IPS-20b (cell line): ENCODE measurements around the gene PPP2R3B.

Experiments
- H3K27ac ChIP-seq: one replicate; pipeline ENCODE4 v1.5.1; 2013; ENCODE audit warnings: low read length
- H3K27me3 ChIP-seq: 2 replicates; pipeline ENCODE4 v1.6.1; 2013; ENCODE audit warnings: mild to moderate bottlenecking, low read length, inconsistent platforms; ENCODE audit not compliant: insufficient read depth
- H3K36me3 ChIP-seq: 2 replicates; pipeline ENCODE4 v1.6.1; 2013; ENCODE audit warnings: low read depth, mild to moderate bottlenecking, inconsistent platforms, low read length, moderate library complexity; ENCODE audit not compliant: insufficient read depth
- H3K4me1 ChIP-seq: 2 replicates; pipeline ENCODE4 v1.6.1; 2013; ENCODE audit warnings: mild to moderate bottlenecking, control low read depth, inconsistent platforms, low read length, moderate library complexity; ENCODE audit not compliant: insufficient read depth
- H3K4me3 ChIP-seq: 2 replicates; pipeline ENCODE4 v1.5.1; 2013; ENCODE audit warnings: mild to moderate bottlenecking, low read length, inconsistent platforms
- H3K9ac ChIP-seq: 2 replicates; pipeline ENCODE4 v1.6.1; 2013; ENCODE audit warnings: low read depth, mild to moderate bottlenecking, inconsistent platforms, low read length, moderate library complexity
- H3K9me3 ChIP-seq: 2 replicates; pipeline ENCODE4 v1.6.1; 2013; ENCODE audit warnings: mild to moderate bottlenecking, low read depth, low read length, inconsistent platforms; ENCODE audit not compliant: insufficient read depth

PPP2R3B gene

GRCh38 chrX:337331-337831 is 49.3 kb downstream of the PPP2R3B start:
- Histone ChIP-seq H3K4me1 (no peaks in the 10 kb centered on the region), H3K27ac (no peak overlapping the region), H3K9me3 (no peaks in the 10 kb centered on the region), H3K4me3 (no peak overlapping the region), H3K36me3 (peaks cover 27% of the 10 kb centered on the region; the same call in 1 of the 2 replicates), H3K27me3 (no peaks in the 10 kb centered on the region), H3K9ac (no peak overlapping the region)

- H3K9ac ChIP-seq, result no peak overlapping the region
- no peaks in the 10 kb centered on the region for H3K4me1 ChIP-seq
- H3K27ac ChIP-seq, result no peak overlapping the region
- H3K27me3 ChIP-seq, result no peaks in the 10 kb centered on the region
- no peak overlapping the region for H3K4me3 ChIP-seq
- no peaks in the 10 kb centered on the region for H3K9me3 ChIP-seq
- H3K36me3 ChIP-seq, result peaks cover 27% of the 10 kb centered on the region; the same call in 1 of the 2 replicates
Measured at GRCh38 chrX:336227-336626, 50.5 kb downstream of the PPP2R3B start.

GRCh38 chrX:335758-336155 is 51.0 kb downstream of the PPP2R3B start:
- Histone ChIP-seq H3K36me3 (peaks cover 27% of the 10 kb centered on the region; the same call in 1 of the 2 replicates), H3K27me3 (no peaks in the 10 kb centered on the region; the same call in 1 of the 2 replicates), H3K27ac (no peak overlapping the region), H3K9me3 (no peaks in the 10 kb centered on the region), H3K4me3 (no peak overlapping the region), H3K4me1 (no peaks in the 10 kb centered on the region), H3K9ac (no peak overlapping the region)

GRCh38 chrX:334971-335757 is 51.5 kb downstream of the PPP2R3B start:
- Histone ChIP-seq H3K4me3 (no peak overlapping the region), H3K9ac (no peak overlapping the region), H3K27me3 (no peaks in the 10 kb centered on the region; the same call in 1 of the 2 replicates), H3K4me1 (no peaks in the 10 kb centered on the region), H3K36me3 (peaks cover 27% of the 10 kb centered on the region; the same call in 1 of the 2 replicates), H3K27ac (no peak overlapping the region), H3K9me3 (no peaks in the 10 kb centered on the region)

DNA sequence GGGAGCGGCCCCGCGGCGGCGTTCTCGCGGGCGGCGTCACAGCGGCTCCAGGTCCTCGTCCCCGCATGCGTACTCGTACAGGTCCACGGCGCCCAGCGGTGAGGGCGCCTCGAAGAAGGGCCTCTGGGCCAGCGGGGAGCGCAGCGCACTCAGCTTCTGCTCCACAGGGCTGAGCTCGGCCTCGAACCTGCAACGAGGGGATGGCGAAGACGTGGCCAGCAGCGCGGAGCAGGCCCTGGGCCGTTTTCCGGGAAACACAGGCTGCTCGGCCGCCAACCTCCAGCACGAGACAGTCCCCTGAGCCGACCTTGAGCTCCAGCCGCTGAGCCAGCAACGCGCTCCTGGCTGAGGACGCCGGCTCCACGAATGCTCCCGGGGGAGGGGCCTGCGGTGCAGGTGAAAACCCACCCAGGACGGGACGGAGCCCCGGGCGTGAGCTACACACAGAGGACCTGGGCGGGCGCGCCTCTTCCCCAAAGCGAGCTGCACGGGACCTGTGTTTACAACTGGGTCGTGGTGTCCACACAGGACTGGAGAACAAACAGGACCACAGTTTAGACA is 52.3 kb downstream of the PPP2R3B start:
- Histone ChIP-seq H3K36me3 (peaks cover 27% of the 10 kb centered on the region; the same call in 1 of the 2 replicates), H3K27me3 (no peaks in the 10 kb centered on the region; the same call in 1 of the 2 replicates), H3K9ac (no peak overlapping the region), H3K9me3 (no peaks in the 10 kb centered on the region), H3K4me3 (no peak overlapping the region), H3K27ac (no peak overlapping the region), H3K4me1 (no peaks in the 10 kb centered on the region)

GRCh38 chrX:333611-334311 is 52.9 kb downstream of the PPP2R3B start:
- H3K27me3 ChIP-seq, result no peaks in the 10 kb centered on the region; the same call in 1 of the 2 replicates
- peaks cover 27% of the 10 kb centered on the region; the same call in 1 of the 2 replicates for H3K36me3 ChIP-seq
- H3K9me3 ChIP-seq, result no peaks in the 10 kb centered on the region
- no peak overlapping the region for H3K9ac ChIP-seq
- H3K4me3 ChIP-seq, result no peak overlapping the region
- H3K4me1 ChIP-seq, result no peaks in the 10 kb centered on the region
- H3K27ac ChIP-seq, result no peak overlapping the region

GRCh38 chrX:332916-333610 is 53.6 kb downstream of the PPP2R3B start:
- no peaks in the 10 kb centered on the region for H3K9me3 ChIP-seq

DNA sequence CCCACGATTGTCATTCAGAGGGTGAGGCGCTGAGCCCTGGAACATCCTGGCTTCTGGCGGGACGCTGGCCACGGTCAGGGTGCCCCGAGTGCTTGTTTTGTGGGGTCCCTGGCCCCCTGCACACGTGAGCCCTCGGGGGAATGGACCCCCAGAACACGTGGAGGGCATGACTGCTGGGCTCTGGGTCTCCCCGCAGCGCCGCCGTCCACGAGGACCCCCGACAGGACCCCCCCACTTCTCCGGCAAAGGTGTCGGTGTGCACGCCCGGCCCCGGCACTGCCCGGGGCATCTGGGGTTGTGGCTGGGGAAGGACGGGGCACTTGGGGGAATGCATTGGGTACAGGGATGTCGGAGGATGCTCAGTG is 54.2 kb downstream of the PPP2R3B start:
- no peaks in the 10 kb centered on the region for H3K9me3 ChIP-seq
- H3K4me1 ChIP-seq, result no peaks in the 10 kb centered on the region
- H3K36me3 ChIP-seq, result peaks cover 19% of the 10 kb centered on the region; the same call in 1 of the 2 replicates
- H3K27me3 ChIP-seq, result no peaks in the 10 kb centered on the region; the same call in 1 of the 2 replicates
- no peak overlapping the region for H3K27ac ChIP-seq
- H3K9ac ChIP-seq, result no peak overlapping the region
- H3K4me3 ChIP-seq, result no peak overlapping the region

More at GRCh38 chrX:332916-333610, 53.6 kb downstream of the PPP2R3B start:
- H3K27ac ChIP-seq, result no peak overlapping the region
- peaks cover 25% of the 10 kb centered on the region; the same call in 1 of the 2 replicates for H3K36me3 ChIP-seq
- no peak overlapping the region for H3K4me3 ChIP-seq
- no peaks in the 10 kb centered on the region; the same call in 1 of the 2 replicates for H3K27me3 ChIP-seq
- no peak overlapping the region for H3K9ac ChIP-seq
- no peaks in the 10 kb centered on the region for H3K4me1 ChIP-seq

DNA sequence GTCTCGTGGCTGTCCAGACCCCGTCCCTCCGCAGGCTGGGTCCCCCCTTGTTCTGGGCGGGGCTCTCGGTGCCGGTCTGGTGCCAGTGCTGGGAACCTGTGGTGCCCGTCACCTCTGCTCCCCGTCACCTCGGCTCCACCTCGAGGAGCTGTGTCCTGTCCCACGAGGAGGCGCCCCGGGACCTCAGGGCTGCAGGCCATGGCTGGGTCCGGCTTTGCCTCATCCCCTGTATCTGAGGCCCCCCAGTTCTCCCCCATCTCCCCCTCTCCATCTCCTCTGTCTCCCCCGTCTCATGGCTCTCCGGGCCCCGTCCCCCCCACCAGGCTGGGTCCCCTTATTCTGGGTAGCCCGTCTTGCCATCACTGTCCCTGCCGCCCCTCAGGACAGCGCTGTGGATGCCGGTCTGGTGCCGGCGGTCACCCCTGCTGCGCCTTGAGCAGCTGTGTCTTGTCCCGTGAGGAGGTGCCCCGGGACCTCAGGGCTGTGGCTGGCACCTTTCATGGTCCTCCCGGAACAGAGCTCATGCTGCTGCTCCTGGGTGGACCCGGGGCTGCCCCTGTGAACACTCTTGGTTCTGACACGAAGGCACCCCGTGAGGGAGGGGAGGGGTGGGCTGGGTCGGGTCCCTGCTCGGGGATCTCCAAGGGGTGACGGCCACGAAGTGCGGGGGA is 54.7 kb downstream of the PPP2R3B start:
- no peak overlapping the region for H3K9ac ChIP-seq
- 0 out of 2 replicates have a peak, but pooled peaks cover 17% of the 10 kb centered on the region for H3K36me3 ChIP-seq
- H3K27ac ChIP-seq, result no peak overlapping the region
- no peaks in the 10 kb centered on the region; the same call in 1 of the 2 replicates for H3K27me3 ChIP-seq
- peak overlapping the region; percentile 31; the same call in 1 of the 2 replicates for H3K4me3 ChIP-seq
- H3K4me1 ChIP-seq, result no peaks in the 10 kb centered on the region
- no peaks in the 10 kb centered on the region for H3K9me3 ChIP-seq

- no peak overlapping the region for H3K27ac ChIP-seq
- peak overlapping the region; percentile 31; the same call in 1 of the 2 replicates for H3K4me3 ChIP-seq
- H3K27me3 ChIP-seq, result no peaks in the 10 kb centered on the region; the same call in 1 of the 2 replicates
- no peaks in the 10 kb centered on the region for H3K4me1 ChIP-seq
- H3K9ac ChIP-seq, result 0 out of 2 replicates have a peak overlapping the region, but pooled peaks have one; percentile 41
- no peaks in the 10 kb centered on the region for H3K9me3 ChIP-seq
- 0 out of 2 replicates have a peak, but pooled peaks cover 11% of the 10 kb centered on the region for H3K36me3 ChIP-seq
Measured at GRCh38 chrX:331151-331824, 55.4 kb downstream of the PPP2R3B start.
